Body of pancreas (tissue), 4 donors: ENCODE results near the gene EPGN.
A peak's percentile ranks its signal among the peaks of the same experiment; 100 is the strongest.

Source experiments
- POLR2A ChIP-seq, 3 donors: fragments of 450-650 bp; IDR thresholded peaks; one replicate each; pipeline ENCODE4 v1.6.1; 2016; ENCODE audit warnings: antibody characterized with exemption in 3 of 3, mild to moderate bottlenecking in 2 of 3
- TF ChIP-seq, protein P1 (sequence below), 7 experiments: fragments of 450-650 bp in 4 of 7; fragments of 200-600 bp in 3 of 7; sonication (generic) in 3 of 7; IDR thresholded peaks; one replicate each; pipeline ENCODE4 v1.5.1; 2016 to 2019; ENCODE audit warnings: antibody characterized with exemption in 7 of 7

DNA sequence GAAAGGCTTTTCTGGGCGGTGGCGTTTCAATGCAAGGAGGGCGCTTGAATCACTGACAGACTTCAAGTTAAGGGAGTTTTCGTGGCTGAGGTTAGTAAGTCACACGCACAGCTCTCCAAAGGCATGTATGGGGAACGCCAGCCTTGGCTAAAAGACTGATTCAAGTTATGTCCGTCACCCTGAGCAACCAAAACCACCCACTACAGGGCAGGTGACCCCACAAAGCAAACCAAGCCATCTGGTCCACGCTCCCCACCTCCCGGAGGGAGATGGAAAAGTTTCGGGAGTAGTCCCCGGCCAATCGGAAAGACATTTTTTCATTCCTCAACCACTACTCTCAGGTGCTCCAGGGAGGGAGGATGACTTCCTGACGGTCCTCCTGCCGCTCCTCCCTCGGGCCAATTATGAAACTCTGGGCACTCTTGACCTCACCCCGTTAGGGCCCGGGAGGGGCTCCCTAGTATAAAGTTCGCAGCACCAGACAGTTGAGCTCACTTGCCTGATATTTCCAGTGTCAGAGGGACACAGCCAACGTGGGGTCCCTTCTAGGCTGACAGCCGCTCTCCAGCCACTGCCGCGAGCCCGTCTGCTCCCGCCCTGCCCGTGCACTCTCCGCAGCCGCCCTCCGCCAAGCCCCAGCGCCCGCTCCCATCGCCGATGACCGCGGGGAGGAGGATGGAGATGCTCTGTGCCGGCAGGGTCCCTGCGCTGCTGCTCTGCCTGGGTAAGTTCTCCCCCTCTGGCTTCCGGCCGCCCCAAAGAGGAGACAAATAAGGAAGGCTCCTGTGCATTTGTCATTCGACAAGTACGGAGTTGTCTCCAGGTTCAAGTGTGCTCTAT is 56.6 kb downstream of the EPGN start, which contains the start of gene EREG:
- TF ChIP-seq, protein P1, sequence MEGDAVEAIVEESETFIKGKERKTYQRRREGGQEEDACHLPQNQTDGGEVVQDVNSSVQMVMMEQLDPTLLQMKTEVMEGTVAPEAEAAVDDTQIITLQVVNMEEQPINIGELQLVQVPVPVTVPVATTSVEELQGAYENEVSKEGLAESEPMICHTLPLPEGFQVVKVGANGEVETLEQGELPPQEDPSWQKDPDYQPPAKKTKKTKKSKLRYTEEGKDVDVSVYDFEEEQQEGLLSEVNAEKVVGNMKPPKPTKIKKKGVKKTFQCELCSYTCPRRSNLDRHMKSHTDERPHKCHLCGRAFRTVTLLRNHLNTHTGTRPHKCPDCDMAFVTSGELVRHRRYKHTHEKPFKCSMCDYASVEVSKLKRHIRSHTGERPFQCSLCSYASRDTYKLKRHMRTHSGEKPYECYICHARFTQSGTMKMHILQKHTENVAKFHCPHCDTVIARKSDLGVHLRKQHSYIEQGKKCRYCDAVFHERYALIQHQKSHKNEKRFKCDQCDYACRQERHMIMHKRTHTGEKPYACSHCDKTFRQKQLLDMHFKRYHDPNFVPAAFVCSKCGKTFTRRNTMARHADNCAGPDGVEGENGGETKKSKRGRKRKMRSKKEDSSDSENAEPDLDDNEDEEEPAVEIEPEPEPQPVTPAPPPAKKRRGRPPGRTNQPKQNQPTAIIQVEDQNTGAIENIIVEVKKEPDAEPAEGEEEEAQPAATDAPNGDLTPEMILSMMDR (IDR thresholded peaks at IDR 0.05) = no peak
- TF ChIP-seq POLR2A (IDR thresholded peaks at IDR 0.05) = peak in 1 of 3 donors; percentile 41
